GM12878 (cell line): ENCODE results near the gene HOXD9.

Experiments
- FOXM1 ChIP-seq: IDR thresholded peaks from 2 replicates; pipeline ENCODE4 v1.6.1; 2012; ENCODE audit warnings: low read depth, mild to moderate bottlenecking, inconsistent platforms, low read length, moderate library complexity
- HDAC2 ChIP-seq: fragments of 200-600 bp; sonication (generic); IDR thresholded peaks from 2 replicates; pipeline ENCODE4 v1.6.1; 2017
- RBBP5 ChIP-seq: fragments of 200-600 bp; sonication (generic); conservative IDR thresholded peaks from 2 replicates; pipeline ENCODE4 v1.6.1; 2016
- SMAD5 ChIP-seq: IDR thresholded peaks from 2 replicates; pipeline ENCODE4 v1.6.1; 2016; ENCODE audit warnings: antibody characterized with exemption, low read depth
- SPI1 ChIP-seq: IDR thresholded peaks from 2 replicates; pipeline ENCODE4 v1.6.1; 2011; ENCODE audit warnings: low read depth, mild to moderate bottlenecking, low read length, moderate library complexity, borderline replicate concordance; ENCODE audit not compliant: insufficient read depth
- TF ChIP-seq, protein P1 (sequence below), 3 experiments: IDR thresholded peaks in 2 of 3; conservative IDR thresholded peaks in 1 of 3; 2 replicates each; pipeline ENCODE4 v1.5.1; 2011; ENCODE audit warnings: low read depth in 3 of 3, low read length in 3 of 3, mild to moderate bottlenecking in 3 of 3, control low read depth in 2 of 3, moderate library complexity in 2 of 3, inconsistent platforms in 1 of 3, mixed read lengths in 1 of 3; ENCODE audit not compliant: control insufficient read depth in 2 of 3, insufficient read depth in 1 of 3; ENCODE audit errors: extremely low read depth in 1 of 3
- TF ChIP-seq, protein P2 (sequence below): IDR thresholded peaks from 2 replicates; pipeline ENCODE4 v1.6.1; 2012; ENCODE audit warnings: low read depth, low read length, improper control_type of control experiment
- TF ChIP-seq, protein P3 (sequence below): IDR thresholded peaks from 2 replicates; pipeline ENCODE4 v1.6.1; 2012; ENCODE audit warnings: low read depth, low read length, improper control_type of control experiment
- TF ChIP-seq, protein P4 (sequence below): IDR thresholded peaks from 2 replicates; pipeline ENCODE4 v1.6.1; 2011; ENCODE audit warnings: low read depth, low read length, improper control_type of control experiment, borderline replicate concordance

DNA sequence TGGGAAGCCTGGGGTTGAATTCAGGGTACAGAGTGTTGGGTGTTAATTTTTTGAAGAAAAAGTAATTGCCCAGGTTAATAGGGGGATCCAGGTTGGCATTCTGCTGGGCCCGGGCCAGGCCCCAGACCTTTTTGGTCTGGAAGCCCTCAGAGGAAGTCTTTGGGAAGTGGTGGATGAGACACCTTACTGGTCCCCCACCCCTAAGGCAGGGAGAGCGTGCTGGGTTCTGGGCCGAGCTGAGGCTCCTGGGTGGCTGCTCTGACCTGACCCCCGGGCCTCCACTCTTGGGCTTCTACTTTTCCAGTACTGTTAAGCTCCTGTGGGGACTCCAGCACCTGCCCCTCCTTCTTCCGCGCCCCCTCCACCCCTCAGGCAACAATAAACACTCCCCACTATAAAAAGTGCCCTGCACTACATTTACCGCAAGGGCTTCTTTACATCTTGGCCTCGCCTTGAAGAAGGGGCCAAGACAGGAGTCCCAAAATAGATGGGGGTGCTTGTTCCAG, 33.8 kb downstream of the HOXD9 start:
- TF ChIP-seq SMAD5 (no peak), SPI1 (no peak), FOXM1 (no peak), RBBP5 (no peak), HDAC2 (no peak)
- TF ChIP-seq, protein P1, sequence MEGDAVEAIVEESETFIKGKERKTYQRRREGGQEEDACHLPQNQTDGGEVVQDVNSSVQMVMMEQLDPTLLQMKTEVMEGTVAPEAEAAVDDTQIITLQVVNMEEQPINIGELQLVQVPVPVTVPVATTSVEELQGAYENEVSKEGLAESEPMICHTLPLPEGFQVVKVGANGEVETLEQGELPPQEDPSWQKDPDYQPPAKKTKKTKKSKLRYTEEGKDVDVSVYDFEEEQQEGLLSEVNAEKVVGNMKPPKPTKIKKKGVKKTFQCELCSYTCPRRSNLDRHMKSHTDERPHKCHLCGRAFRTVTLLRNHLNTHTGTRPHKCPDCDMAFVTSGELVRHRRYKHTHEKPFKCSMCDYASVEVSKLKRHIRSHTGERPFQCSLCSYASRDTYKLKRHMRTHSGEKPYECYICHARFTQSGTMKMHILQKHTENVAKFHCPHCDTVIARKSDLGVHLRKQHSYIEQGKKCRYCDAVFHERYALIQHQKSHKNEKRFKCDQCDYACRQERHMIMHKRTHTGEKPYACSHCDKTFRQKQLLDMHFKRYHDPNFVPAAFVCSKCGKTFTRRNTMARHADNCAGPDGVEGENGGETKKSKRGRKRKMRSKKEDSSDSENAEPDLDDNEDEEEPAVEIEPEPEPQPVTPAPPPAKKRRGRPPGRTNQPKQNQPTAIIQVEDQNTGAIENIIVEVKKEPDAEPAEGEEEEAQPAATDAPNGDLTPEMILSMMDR (IDR thresholded peaks at IDR 0.05 in 2 of 3, conservative IDR thresholded peaks at IDR 0.05 in 1 of 3; ENCODE audit: control insufficient read depth in 2 of 3, extremely low read depth in 1 of 3, insufficient read depth in 1 of 3, low read depth in 3 of 3, low read length in 3 of 3), result no peak
- TF ChIP-seq, protein P2, sequence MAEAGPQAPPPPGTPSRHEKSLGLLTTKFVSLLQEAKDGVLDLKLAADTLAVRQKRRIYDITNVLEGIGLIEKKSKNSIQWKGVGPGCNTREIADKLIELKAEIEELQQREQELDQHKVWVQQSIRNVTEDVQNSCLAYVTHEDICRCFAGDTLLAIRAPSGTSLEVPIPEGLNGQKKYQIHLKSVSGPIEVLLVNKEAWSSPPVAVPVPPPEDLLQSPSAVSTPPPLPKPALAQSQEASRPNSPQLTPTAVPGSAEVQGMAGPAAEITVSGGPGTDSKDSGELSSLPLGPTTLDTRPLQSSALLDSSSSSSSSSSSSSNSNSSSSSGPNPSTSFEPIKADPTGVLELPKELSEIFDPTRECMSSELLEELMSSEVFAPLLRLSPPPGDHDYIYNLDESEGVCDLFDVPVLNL, result no peak
- TF ChIP-seq, protein P3, sequence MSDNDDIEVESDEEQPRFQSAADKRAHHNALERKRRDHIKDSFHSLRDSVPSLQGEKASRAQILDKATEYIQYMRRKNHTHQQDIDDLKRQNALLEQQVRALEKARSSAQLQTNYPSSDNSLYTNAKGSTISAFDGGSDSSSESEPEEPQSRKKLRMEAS, result no peak
- TF ChIP-seq, protein P4, sequence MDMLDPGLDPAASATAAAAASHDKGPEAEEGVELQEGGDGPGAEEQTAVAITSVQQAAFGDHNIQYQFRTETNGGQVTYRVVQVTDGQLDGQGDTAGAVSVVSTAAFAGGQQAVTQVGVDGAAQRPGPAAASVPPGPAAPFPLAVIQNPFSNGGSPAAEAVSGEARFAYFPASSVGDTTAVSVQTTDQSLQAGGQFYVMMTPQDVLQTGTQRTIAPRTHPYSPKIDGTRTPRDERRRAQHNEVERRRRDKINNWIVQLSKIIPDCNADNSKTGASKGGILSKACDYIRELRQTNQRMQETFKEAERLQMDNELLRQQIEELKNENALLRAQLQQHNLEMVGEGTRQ, result no peak
